ENCODE results near the gene KRTAP3-2.

KRTAP3-2 gene

GRCh38 chr17:40963838-40964237 is 35.9 kb downstream of the KRTAP3-2 start:
- DNase-seq (ENCODE audit: low read depth) = no peak

GRCh38 chr17:40962059-40962561 is 37.6 kb downstream of the KRTAP3-2 start:
- no peak for DNase-seq (ENCODE audit: low read depth)

GRCh38 chr17:40961591-40961990 is 38.1 kb downstream of the KRTAP3-2 start:
- DNase-seq (ENCODE audit: low read depth) = no peak

GRCh38 chr17:40960144-40960543 is 39.6 kb downstream of the KRTAP3-2 start:
- DNase-seq (ENCODE audit: low read depth) = no peak

GRCh38 chr17:40958086-40958953 is 41.4 kb downstream of the KRTAP3-2 start:
- DNase-seq (ENCODE audit: low read depth) = no peak

GRCh38 chr17:40956401-40957254 is 43.1 kb downstream of the KRTAP3-2 start:
- DNase-seq (ENCODE audit: low read depth) = no peak

- no peak for DNase-seq (ENCODE audit: low read depth)
Observed at GRCh38 chr17:40953881-40954280, 45.8 kb downstream of the KRTAP3-2 start.

GRCh38 chr17:40952661-40953060 is 47.0 kb downstream of the KRTAP3-2 start:
- DNase-seq (ENCODE audit: low read depth) = no peak

GRCh38 chr17:40952154-40952553 is 47.6 kb downstream of the KRTAP3-2 start:
- no peak for DNase-seq (ENCODE audit: low read depth)

- DNase-seq (ENCODE audit: low read depth) = no peak
Observed at GRCh38 chr17:40951011-40951622, 48.6 kb downstream of the KRTAP3-2 start.

GRCh38 chr17:40950176-40950575 is 49.5 kb downstream of the KRTAP3-2 start:
- DNase-seq (ENCODE audit: low read depth) = no peak

GRCh38 chr17:40949418-40949817 is 50.3 kb downstream of the KRTAP3-2 start:
- DNase-seq (ENCODE audit: low read depth) = no peak
